GM12875 (cell line): Measurements from ENCODE around the gene MYH6.
"Not testable (repeated sequence)": the region's sequence is repeated elsewhere in the genome, so short reads cannot be mapped to it uniquely, and the experiment has no call there.

Source experiments
- H3K4me3 ChIP-seq: one replicate; pipeline ENCODE4 v1.5.1; 2011; ENCODE audit warnings: low read depth, low read length, control low read depth
- CTCF ChIP-seq: IDR thresholded peaks from 2 replicates; pipeline ENCODE4 v1.5.1; 2011; ENCODE audit warnings: low read depth, mild to moderate bottlenecking, control low read depth, inconsistent platforms, low read length, moderate library complexity, borderline replicate concordance; ENCODE audit not compliant: insufficient read depth

The MYH6 gene

GRCh38 chr14:23407516-23408306, at the start of gene MYH6:
MYH6 (minus strand) TSS chr14:23408273; CDS start chr14:23407223, 1,050 bp downstream.
- no peak within 1 kb of the TSS for H3K4me3 ChIP-seq
- no peak for TF ChIP-seq CTCF

GRCh38 chr14:23456883-23457586, 49.0 kb upstream of the MYH6 start:
- H3K4me3 ChIP-seq = not testable (repeated sequence)

GRCh38 chr14:23454445-23454856, 46.4 kb upstream of the MYH6 start:
- H3K4me3 ChIP-seq = no peak overlapping the region
- TF ChIP-seq CTCF = no peak

- no peak for TF ChIP-seq CTCF
- H3K4me3 ChIP-seq = no peak overlapping the region
Measured at GRCh38 chr14:23452237-23452636, 44.2 kb upstream of the MYH6 start.

GRCh38 chr14:23450379-23450778, 42.3 kb upstream of the MYH6 start:
- TF ChIP-seq CTCF = no peak
- no peak overlapping the region for H3K4me3 ChIP-seq

- no peak overlapping the region for H3K4me3 ChIP-seq
- TF ChIP-seq CTCF = no peak
Measured at GRCh38 chr14:23449314-23449713, 41.2 kb upstream of the MYH6 start.

- no peak overlapping the region for H3K4me3 ChIP-seq
- no peak for TF ChIP-seq CTCF
Measured at GRCh38 chr14:23447361-23448350, 39.6 kb upstream of the MYH6 start.
